ENCODE results near the gene ARHGAP11B. TPM values are rescaled to one million over a fixed set of nuclear protein-coding genes. Genes with fewer than 3 reads are reported as not detected.
"Not testable (repeated sequence)": the region's sequence is repeated elsewhere in the genome, so short reads cannot be mapped to it uniquely, and the experiment has no call there.

The ARHGAP11B gene

GRCh38 chr15:30675126-30675525 is 49.2 kb downstream of the ARHGAP11B start:
- Mint-ChIP-seq H3K27me3 (no peaks in the 10 kb centered on the region), H3K36me3 (ENCODE audit: low read depth) (no peaks in the 10 kb centered on the region), H3K27ac (no peak overlapping the region), H3K9me3 (no peaks in the 10 kb centered on the region), H3K4me3 (no peak overlapping the region), H3K4me1 (ENCODE audit: low read depth) (no peaks in the 10 kb centered on the region)
- ChIA-PET CTCF (no interaction called here), POLR2A (no interaction called here)
- no peak overlapping the region for H3K4me3 ChIP-seq (ENCODE audit: low read length)
- H3K36me3 ChIP-seq (ENCODE audit: insufficient read depth, low read length), result no peaks in the 10 kb centered on the region
- no peak for ATAC-seq (ENCODE audit: poor library complexity)
- no peaks in the 10 kb centered on the region for H3K27me3 ChIP-seq (ENCODE audit: control insufficient read depth in 1 of 2, insufficient read depth in 2 of 2, low read length in 2 of 2)
- H3K27ac ChIP-seq (ENCODE audit: low read depth in 1 of 2, low read length in 2 of 2), result no peak overlapping the region
- TF ChIP-seq, protein P1, sequence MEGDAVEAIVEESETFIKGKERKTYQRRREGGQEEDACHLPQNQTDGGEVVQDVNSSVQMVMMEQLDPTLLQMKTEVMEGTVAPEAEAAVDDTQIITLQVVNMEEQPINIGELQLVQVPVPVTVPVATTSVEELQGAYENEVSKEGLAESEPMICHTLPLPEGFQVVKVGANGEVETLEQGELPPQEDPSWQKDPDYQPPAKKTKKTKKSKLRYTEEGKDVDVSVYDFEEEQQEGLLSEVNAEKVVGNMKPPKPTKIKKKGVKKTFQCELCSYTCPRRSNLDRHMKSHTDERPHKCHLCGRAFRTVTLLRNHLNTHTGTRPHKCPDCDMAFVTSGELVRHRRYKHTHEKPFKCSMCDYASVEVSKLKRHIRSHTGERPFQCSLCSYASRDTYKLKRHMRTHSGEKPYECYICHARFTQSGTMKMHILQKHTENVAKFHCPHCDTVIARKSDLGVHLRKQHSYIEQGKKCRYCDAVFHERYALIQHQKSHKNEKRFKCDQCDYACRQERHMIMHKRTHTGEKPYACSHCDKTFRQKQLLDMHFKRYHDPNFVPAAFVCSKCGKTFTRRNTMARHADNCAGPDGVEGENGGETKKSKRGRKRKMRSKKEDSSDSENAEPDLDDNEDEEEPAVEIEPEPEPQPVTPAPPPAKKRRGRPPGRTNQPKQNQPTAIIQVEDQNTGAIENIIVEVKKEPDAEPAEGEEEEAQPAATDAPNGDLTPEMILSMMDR (IDR thresholded peaks at IDR 0.05), result no peak
- H3K9me3 ChIP-seq (ENCODE audit: control insufficient read depth in 1 of 2, insufficient read depth in 1 of 2, low read length in 2 of 2), result no peaks in the 10 kb centered on the region
- no peaks in the 10 kb centered on the region for H3K4me1 ChIP-seq (ENCODE audit: insufficient read depth, low read length)
- no peak for DNase-seq
- intact Hi-C loops (cut with DNase I, micrococcal nuclease), result no loop called here

GRCh38 chr15:30675891-30676290 is 50.0 kb downstream of the ARHGAP11B start:
- intact Hi-C loops (cut with DNase I, micrococcal nuclease), result not testable (repeated sequence)

GRCh38 chr15:30680997-30681396 is 55.1 kb downstream of the ARHGAP11B start:
- H3K4me3 ChIP-seq (ENCODE audit: low read length); H3K27ac ChIP-seq (ENCODE audit: low read depth in 1 of 2, low read length in 2 of 2); H3K36me3 ChIP-seq (ENCODE audit: insufficient read depth, low read length); H3K4me1 Mint-ChIP-seq (ENCODE audit: low read depth); H3K4me1 ChIP-seq (ENCODE audit: insufficient read depth, low read length); H3K4me3 Mint-ChIP-seq; H3K27me3 Mint-ChIP-seq; H3K9me3 Mint-ChIP-seq; POLR2A ChIA-PET; H3K36me3 Mint-ChIP-seq (ENCODE audit: low read depth); H3K9me3 ChIP-seq (ENCODE audit: control insufficient read depth in 1 of 2, insufficient read depth in 1 of 2, low read length in 2 of 2); intact Hi-C loops (cut with DNase I, micrococcal nuclease); ATAC-seq (ENCODE audit: poor library complexity); H3K27ac Mint-ChIP-seq; H3K27me3 ChIP-seq (ENCODE audit: control insufficient read depth in 1 of 2, insufficient read depth in 2 of 2, low read length in 2 of 2); DNase-seq: not testable (repeated sequence)
- CTCF ChIA-PET, result interaction anchor here (0.7 kb wide), 1 partner anchor 1352 kb away, joined by 3 read pairs; no protein-coding TSS in a partner anchor

More at GRCh38 chr15:30675891-30676290, 50.0 kb downstream of the ARHGAP11B start:
- DNase-seq; H3K4me3 Mint-ChIP-seq; ATAC-seq (ENCODE audit: poor library complexity); H3K27ac ChIP-seq (ENCODE audit: low read depth in 1 of 2, low read length in 2 of 2); H3K36me3 ChIP-seq (ENCODE audit: insufficient read depth, low read length); CTCF ChIA-PET; H3K4me1 ChIP-seq (ENCODE audit: insufficient read depth, low read length); H3K27ac Mint-ChIP-seq; POLR2A ChIA-PET; H3K36me3 Mint-ChIP-seq (ENCODE audit: low read depth); H3K4me3 ChIP-seq (ENCODE audit: low read length); H3K27me3 Mint-ChIP-seq; H3K4me1 Mint-ChIP-seq (ENCODE audit: low read depth); H3K9me3 Mint-ChIP-seq; H3K27me3 ChIP-seq (ENCODE audit: control insufficient read depth in 1 of 2, insufficient read depth in 2 of 2, low read length in 2 of 2); H3K9me3 ChIP-seq (ENCODE audit: control insufficient read depth in 1 of 2, insufficient read depth in 1 of 2, low read length in 2 of 2): not testable (repeated sequence)

GRCh38 chr15:30685709-30686285 is 59.9 kb downstream of the ARHGAP11B start:
- H3K4me1 ChIP-seq (ENCODE audit: insufficient read depth, low read length); H3K9me3 Mint-ChIP-seq; H3K4me3 ChIP-seq (ENCODE audit: low read length); H3K27me3 Mint-ChIP-seq; H3K4me1 Mint-ChIP-seq (ENCODE audit: low read depth); H3K27ac Mint-ChIP-seq; H3K36me3 ChIP-seq (ENCODE audit: insufficient read depth, low read length); H3K4me3 Mint-ChIP-seq; CTCF ChIA-PET; DNase-seq; H3K9me3 ChIP-seq (ENCODE audit: control insufficient read depth in 1 of 2, insufficient read depth in 1 of 2, low read length in 2 of 2); POLR2A ChIA-PET; H3K27ac ChIP-seq (ENCODE audit: low read depth in 1 of 2, low read length in 2 of 2); H3K27me3 ChIP-seq (ENCODE audit: control insufficient read depth in 1 of 2, insufficient read depth in 2 of 2, low read length in 2 of 2); ATAC-seq (ENCODE audit: poor library complexity); intact Hi-C loops (cut with DNase I, micrococcal nuclease); H3K36me3 Mint-ChIP-seq (ENCODE audit: low read depth): not testable (repeated sequence)

GRCh38 chr15:30686651-30687050 is 60.7 kb downstream of the ARHGAP11B start:
- H3K4me3 ChIP-seq (ENCODE audit: low read length); H3K36me3 ChIP-seq (ENCODE audit: insufficient read depth, low read length); H3K9me3 ChIP-seq (ENCODE audit: control insufficient read depth in 1 of 2, insufficient read depth in 1 of 2, low read length in 2 of 2); DNase-seq; H3K9me3 Mint-ChIP-seq; CTCF ChIA-PET; intact Hi-C loops (cut with DNase I, micrococcal nuclease); POLR2A ChIA-PET; H3K27ac Mint-ChIP-seq; ATAC-seq (ENCODE audit: poor library complexity); H3K4me1 Mint-ChIP-seq (ENCODE audit: low read depth); H3K27me3 ChIP-seq (ENCODE audit: control insufficient read depth in 1 of 2, insufficient read depth in 2 of 2, low read length in 2 of 2); H3K27ac ChIP-seq (ENCODE audit: low read depth in 1 of 2, low read length in 2 of 2); H3K36me3 Mint-ChIP-seq (ENCODE audit: low read depth); H3K4me3 Mint-ChIP-seq; H3K4me1 ChIP-seq (ENCODE audit: insufficient read depth, low read length); H3K27me3 Mint-ChIP-seq: not testable (repeated sequence)

Other genes starting within 250 kb of the ARHGAP11B start
- gene CHRFAM7A, start 232.6 kb upstream of the ARHGAP11B start, total RNA-seq, result under 1 TPM in 1 of 2 experiments, not detected in 1; 0.50 TPM
- gene GOLGA8R, start 211.9 kb upstream of the ARHGAP11B start, total RNA-seq, result 1 to 10 TPM; 1.5 to 1.8 TPM
- gene GOLGA8Q, start 74.1 kb upstream of the ARHGAP11B start, total RNA-seq, result not detected
- not detected for gene GOLGA8H, start 22.1 kb upstream of the ARHGAP11B start, total RNA-seq